Articular chondrocyte of knee joint (primary cell): ENCODE results near the gene TCF21. TPM values are rescaled to one million over a fixed set of nuclear protein-coding genes. Genes with fewer than 3 reads are reported as not detected.

Experiments used
- total RNA-seq: library from RNA; depleted of rRNA; stranded (reverse); fragments of >200 nt; gene quantifications from 2 replicates; pipeline ENCODE4 v1.2.3, GENCODE V29; 2012

The TCF21 gene
- total RNA-seq: not detected in 2 replicates

GRCh38 chr6:133888929-133889556 is at the start of gene TCF21:
Gene TCF21 (plus strand): TSS chr6:133889113. CDS start chr6:133889398, 285 bp downstream.

Other genes with a start within 250 kb of the TCF21 start
- gene TBPL1, start 64.1 kb downstream of the TCF21 start, total RNA-seq: 32.1 and 65.8 TPM in 2 replicates
- gene SLC2A12, start 163.5 kb downstream of the TCF21 start, total RNA-seq: 44.7 and 89.6 TPM in 2 replicates